Keratinocyte (primary cell): Measurements from ENCODE around the gene TMEM263.

Experiments
- CTCF ChIP-seq, 3 experiments: IDR thresholded peaks in 1 of 3; conservative IDR thresholded peaks in 1 of 3; optimal IDR thresholded peaks in 1 of 3; 2 replicates in 2 of 3; 3 replicates in 1 of 3; pipeline versions ENCODE3 to v1.5.1; 2011; ENCODE audit warnings: low read length in 3 of 3, mild to moderate bottlenecking in 3 of 3, moderate library complexity in 2 of 3, control low read depth in 1 of 3, inconsistent platforms in 1 of 3; ENCODE audit not compliant: insufficient read depth in 2 of 3; ENCODE audit errors: extremely low read depth in 1 of 3
- EZH2 ChIP-seq: IDR thresholded peaks from one replicate; pipeline ENCODE4 v1.6.1; 2012; ENCODE audit warnings: inconsistent platforms, mild to moderate bottlenecking, low read length, moderate library complexity

- no peak for TF ChIP-seq CTCF (optimal IDR thresholded peaks at IDR 0.05 in 1 of 3, IDR thresholded peaks at IDR 0.05 in 1 of 3, conservative IDR thresholded peaks at IDR 0.05 in 1 of 3; ENCODE audit: extremely low read depth in 1 of 3, insufficient read depth in 2 of 3, low read length in 3 of 3)
- TF ChIP-seq EZH2: no peak
Observed at GRCh38 chr12:106986625-106987389, 31.1 kb downstream of the TMEM263 start, which contains the start of gene MTERF2.
